ENCODE measurements around the gene CNIH2.

CNIH2 gene

GRCh38 chr11:66328302-66329144 is 50.5 kb downstream of the CNIH2 start (continued):
- TF ChIP-seq ZNF404 (tag by site-specific recombination; IDR thresholded peaks at IDR 0.05) (no peak), SETDB1 (IDR thresholded peaks at IDR 0.05; ENCODE audit: insufficient read length, low read length) (no peak), ZNF488 (tag by site-specific recombination; IDR thresholded peaks at IDR 0.05) (no peak), ZNF426 (tag by site-specific recombination; IDR thresholded peaks at IDR 0.05) (no peak), ZNF580 (tag by site-specific recombination; IDR thresholded peaks at IDR 0.05) (no peak), ZFP69B (tag by site-specific recombination; IDR thresholded peaks at IDR 0.05) (no peak), BCL11B (tag by site-specific recombination; IDR thresholded peaks at IDR 0.05; ENCODE audit: low read depth) (no peak), ZNF157 (tag by site-specific recombination; IDR thresholded peaks at IDR 0.05) (no peak), ZSCAN23 (tag by site-specific recombination; IDR thresholded peaks at IDR 0.05) (no peak), ZNF335 (tag by site-specific recombination; conservative IDR thresholded peaks at IDR 0.05) (peak; percentile 71), YY2 (tag by site-specific recombination; IDR thresholded peaks at IDR 0.05) (no peak), ZNF654 (tag by site-specific recombination; IDR thresholded peaks at IDR 0.05; ENCODE audit: low read depth) (peak; percentile 56), ZNF529 (tag by site-specific recombination; IDR thresholded peaks at IDR 0.05; ENCODE audit: insufficient replicate concordance) (no peak), ZNF514 (tag by site-specific recombination; IDR thresholded peaks at IDR 0.05) (no peak), ZSCAN18 (tag by site-specific recombination; IDR thresholded peaks at IDR 0.05) (no peak), ZNF121 (tag by site-specific recombination; IDR thresholded peaks at IDR 0.05) (no peak), ZNF677 (tag by site-specific recombination; IDR thresholded peaks at IDR 0.05) (no peak), ZNF530 (tag by site-specific recombination; IDR thresholded peaks at IDR 0.05; ENCODE audit: low read depth) (no peak), ZNF266 (tag by site-specific recombination; IDR thresholded peaks at IDR 0.05; ENCODE audit: low read depth) (no peak), ZNF223 (tag by site-specific recombination; IDR thresholded peaks at IDR 0.05) (no peak), ZNF561 (tag by site-specific recombination; IDR thresholded peaks at IDR 0.05; ENCODE audit: borderline replicate concordance) (no peak), ZNF239 (tag by site-specific recombination; IDR thresholded peaks at IDR 0.05) (no peak), SP3 (tag by site-specific recombination; IDR thresholded peaks at IDR 0.05) (no peak), ZNF148 (tag by site-specific recombination; IDR thresholded peaks at IDR 0.05; ENCODE audit: borderline replicate concordance) (no peak), ZNF600 (tag by site-specific recombination; IDR thresholded peaks at IDR 0.05) (no peak), ZNF174 (tag by site-specific recombination; IDR thresholded peaks at IDR 0.05) (no peak), ZNF670 (tag by site-specific recombination; IDR thresholded peaks at IDR 0.05; ENCODE audit: low read depth) (no peak), ZNF510 (tag by site-specific recombination; IDR thresholded peaks at IDR 0.05; ENCODE audit: insufficient replicate concordance) (no peak), ZNF138 (tag by site-specific recombination; IDR thresholded peaks at IDR 0.05; ENCODE audit: borderline replicate concordance) (no peak), HIC1 (tag by site-specific recombination; IDR thresholded peaks at IDR 0.05) (no peak), ZNF391 (tag by site-specific recombination; IDR thresholded peaks at IDR 0.05; ENCODE audit: borderline replicate concordance, low read depth) (no peak), ZBTB20 (tag by site-specific recombination; IDR thresholded peaks at IDR 0.05) (no peak)
